Stimulated activated CD4-positive, alpha-beta T cell treated with anti-CD3 and anti-CD28 coated beads, TNF-alpha, amount 100 ng/mL, for 24 hours (primary cell): ENCODE results near the gene LPIN2.

ENCODE experiments used
- DNase-seq, 3 experiments: peaks; one replicate each; pipeline ENCODE4 v3.0.0-alpha.2; 2020; ENCODE audit warnings: low read depth in 3 of 3

LPIN2 gene

GRCh38 chr18:2982452-2983269 is 30.3 kb downstream of the LPIN2 start:
- DNase-seq, result no peak

- DNase-seq, result no peak
Observed at GRCh38 chr18:2982022-2982421, 30.9 kb downstream of the LPIN2 start.

GRCh38 chr18:2981212-2981728 is 31.7 kb downstream of the LPIN2 start:
- no peak for DNase-seq

GRCh38 chr18:2979871-2980790 is 32.8 kb downstream of the LPIN2 start:
- no peak for DNase-seq

- no peak for DNase-seq
Observed at GRCh38 chr18:2979129-2979528, 33.8 kb downstream of the LPIN2 start.

GRCh38 chr18:2978661-2979106 is 34.3 kb downstream of the LPIN2 start:
- peak in 1 of 3 experiments; percentile 53 for DNase-seq

GRCh38 chr18:2978208-2978607 is 34.7 kb downstream of the LPIN2 start:
- no peak for DNase-seq

GRCh38 chr18:2976218-2977132 is 36.5 kb downstream of the LPIN2 start:
- no peak for DNase-seq

GRCh38 chr18:2974731-2975130 is 38.2 kb downstream of the LPIN2 start:
- DNase-seq, result no peak

GRCh38 chr18:2971741-2972552 is 41.0 kb downstream of the LPIN2 start:
- peak in 1 of 3 experiments; percentile 61 for DNase-seq

- peak in 1 of 3 experiments; percentile 44 for DNase-seq
Observed at GRCh38 chr18:2970772-2971659, 41.9 kb downstream of the LPIN2 start.

GRCh38 chr18:2970344-2970743 is 42.6 kb downstream of the LPIN2 start:
- no peak for DNase-seq

- DNase-seq, result no peak
Observed at GRCh38 chr18:2969695-2970094, 43.2 kb downstream of the LPIN2 start.

GRCh38 chr18:2968606-2969005 is 44.3 kb downstream of the LPIN2 start:
- DNase-seq, result no peak

GRCh38 chr18:2967820-2968219 is 45.1 kb downstream of the LPIN2 start:
- no peak for DNase-seq

- DNase-seq, result no peak
Observed at GRCh38 chr18:2967357-2967756, 45.6 kb downstream of the LPIN2 start.

- DNase-seq, result no peak
Observed at GRCh38 chr18:2966560-2966959, 46.4 kb downstream of the LPIN2 start.

GRCh38 chr18:2965797-2966196 is 47.1 kb downstream of the LPIN2 start:
- DNase-seq, result no peak

GRCh38 chr18:2964361-2965010 is 48.5 kb downstream of the LPIN2 start:
- no peak for DNase-seq
